DOHH2 (cell line): Measurements from ENCODE around the gene MED16.

ENCODE experiments used
- EZH2phosphoT487 ChIP-seq: fragments of 200-600 bp; sonication (generic); IDR thresholded peaks from 2 replicates; pipeline ENCODE4 v1.6.1; 2017; ENCODE audit warnings: borderline replicate concordance, mild to moderate bottlenecking, antibody characterized with exemption, low read length, moderate library complexity, mixed read lengths
- TF ChIP-seq, protein P1 (sequence below): fragments of 200-600 bp; sonication (generic); IDR thresholded peaks from one replicate; pipeline ENCODE4 v1.5.1; 2014; ENCODE audit warnings: antibody characterized with exemption, mild to moderate bottlenecking, low read depth, low read length; ENCODE audit not compliant: poor library complexity, severe bottlenecking

DNA sequence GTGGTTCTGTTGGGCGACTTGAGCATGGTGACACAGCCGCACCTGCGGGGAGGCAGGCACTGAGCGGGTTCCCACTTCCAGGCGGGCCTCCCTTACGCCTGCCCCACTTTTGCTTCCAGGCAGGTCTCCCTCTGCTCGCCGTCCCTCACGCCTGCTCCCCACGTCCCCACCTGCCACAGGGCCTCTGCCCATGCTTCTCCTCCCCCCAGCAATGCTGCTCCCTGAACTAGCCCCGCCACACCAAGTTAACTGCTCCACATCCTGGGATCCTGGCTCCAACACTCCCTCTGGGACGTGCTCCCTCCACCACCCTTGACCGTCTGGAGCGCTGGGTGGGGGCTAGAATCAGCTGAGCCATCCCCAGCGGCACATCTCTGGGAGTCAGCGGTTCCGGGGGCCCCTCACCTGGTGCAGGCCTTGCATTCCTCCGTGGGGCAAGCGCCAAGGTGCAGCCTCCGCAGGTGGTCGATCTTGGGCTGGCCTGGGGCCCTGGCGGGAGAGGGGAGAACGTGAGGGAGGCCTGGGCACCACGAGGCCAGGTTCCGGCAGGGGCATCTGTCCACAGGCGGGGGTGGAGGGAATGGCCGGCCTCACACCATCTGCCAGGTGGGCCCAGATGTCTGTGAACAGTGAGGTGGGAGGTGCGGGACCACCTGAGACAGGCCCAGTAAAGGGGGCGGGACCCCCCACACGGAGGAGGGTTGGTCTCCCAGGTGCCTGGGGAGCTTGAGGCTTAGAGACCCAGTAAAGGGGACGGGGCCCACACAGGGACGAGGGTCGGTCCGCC lies 24.3 kb downstream of the MED16 start:
- TF ChIP-seq, protein P1, sequence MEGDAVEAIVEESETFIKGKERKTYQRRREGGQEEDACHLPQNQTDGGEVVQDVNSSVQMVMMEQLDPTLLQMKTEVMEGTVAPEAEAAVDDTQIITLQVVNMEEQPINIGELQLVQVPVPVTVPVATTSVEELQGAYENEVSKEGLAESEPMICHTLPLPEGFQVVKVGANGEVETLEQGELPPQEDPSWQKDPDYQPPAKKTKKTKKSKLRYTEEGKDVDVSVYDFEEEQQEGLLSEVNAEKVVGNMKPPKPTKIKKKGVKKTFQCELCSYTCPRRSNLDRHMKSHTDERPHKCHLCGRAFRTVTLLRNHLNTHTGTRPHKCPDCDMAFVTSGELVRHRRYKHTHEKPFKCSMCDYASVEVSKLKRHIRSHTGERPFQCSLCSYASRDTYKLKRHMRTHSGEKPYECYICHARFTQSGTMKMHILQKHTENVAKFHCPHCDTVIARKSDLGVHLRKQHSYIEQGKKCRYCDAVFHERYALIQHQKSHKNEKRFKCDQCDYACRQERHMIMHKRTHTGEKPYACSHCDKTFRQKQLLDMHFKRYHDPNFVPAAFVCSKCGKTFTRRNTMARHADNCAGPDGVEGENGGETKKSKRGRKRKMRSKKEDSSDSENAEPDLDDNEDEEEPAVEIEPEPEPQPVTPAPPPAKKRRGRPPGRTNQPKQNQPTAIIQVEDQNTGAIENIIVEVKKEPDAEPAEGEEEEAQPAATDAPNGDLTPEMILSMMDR, result no peak
- TF ChIP-seq EZH2phosphoT487, result no peak
